Right atrium auricular region (tissue), 2 donors: ENCODE results near the gene TFDP3. TPM values are rescaled to one million over a fixed set of nuclear protein-coding genes. Genes with fewer than 3 reads are reported as not detected.

Experiments used
- DNase-seq: peaks from one replicate; pipeline ENCODE4 v3.0.0-alpha.2; 2019; ENCODE audit warnings: low spot score
- H3K27ac ChIP-seq, 2 donors: fragments of 200-600 bp; sonication (generic); 1 replicate in 1 of 2; 2 replicates in 1 of 2; pipeline ENCODE4 v1.5.1; 2016 to 2019
- H3K27me3 ChIP-seq, 2 donors: fragments of 200-600 bp; sonication (generic); one replicate each; pipeline versions ENCODE4 v1.5.1 to v1.6.0; 2017 to 2019
- H3K36me3 ChIP-seq: fragments of 200-600 bp; sonication (generic); one replicate; pipeline ENCODE4 v1.5.1; 2016
- H3K4me1 ChIP-seq, 2 donors: fragments of 200-600 bp; sonication (generic); one replicate each; pipeline versions ENCODE4 v1.5.1 to v1.6.0; 2017 to 2019
- H3K4me3 ChIP-seq, 2 donors: fragments of 200-600 bp; sonication (generic); 1 replicate in 1 of 2; 2 replicates in 1 of 2; pipeline ENCODE4 v1.5.1; 2017 to 2019; ENCODE audit warnings: mild to moderate bottlenecking in 1 of 2, moderate library complexity in 1 of 2
- H3K9me3 ChIP-seq, 2 donors: fragments of 200-600 bp; sonication (generic); one replicate each; pipeline ENCODE4 v1.5.1; 2019
- CTCF ChIP-seq, 2 donors: fragments of 200-600 bp; sonication (generic); IDR thresholded peaks; one replicate each; pipeline ENCODE4 v1.5.1; 2019; ENCODE audit warnings: antibody characterized with exemption in 2 of 2
- total RNA-seq, 2 donors: library from RNA; depleted of rRNA; stranded (reverse); fragments of >200 nt; gene quantifications; one replicate each; pipeline ENCODE4 v1.1.0, GENCODE V29; 2016

Gene TFDP3, protein sequence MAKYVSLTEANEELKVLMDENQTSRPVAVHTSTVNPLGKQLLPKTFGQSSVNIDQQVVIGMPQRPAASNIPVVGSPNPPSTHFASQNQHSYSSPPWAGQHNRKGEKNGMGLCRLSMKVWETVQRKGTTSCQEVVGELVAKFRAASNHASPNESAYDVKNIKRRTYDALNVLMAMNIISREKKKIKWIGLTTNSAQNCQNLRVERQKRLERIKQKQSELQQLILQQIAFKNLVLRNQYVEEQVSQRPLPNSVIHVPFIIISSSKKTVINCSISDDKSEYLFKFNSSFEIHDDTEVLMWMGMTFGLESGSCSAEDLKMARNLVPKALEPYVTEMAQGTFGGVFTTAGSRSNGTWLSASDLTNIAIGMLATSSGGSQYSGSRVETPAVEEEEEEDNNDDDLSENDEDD
- not detected for total RNA-seq

- Histone ChIP-seq H3K27me3 (no peaks in the 10 kb centered on the region), H3K9me3 (no peaks in the 10 kb centered on the region), H3K27ac (no peak within 1 kb of the TSS), H3K4me3 (no peak within 1 kb of the TSS), H3K4me1 (no peaks in the 10 kb centered on the region), H3K36me3 (no peaks in the 10 kb centered on the region)
- TF ChIP-seq CTCF (IDR thresholded peaks at IDR 0.05), result no peak
- DNase-seq, result no peak
Measured at GRCh38 chrX:133218329-133218728, at the start of gene TFDP3. Gene TFDP3 (minus strand): TSS chrX:133218354. CDS start chrX:133218259, 95 bp downstream.

GRCh38 chrX:133267621-133268020, 49.5 kb upstream of the TFDP3 start:
- Histone ChIP-seq H3K4me1 (no peaks in the 10 kb centered on the region), H3K27ac (no peak overlapping the region), H3K36me3 (no peaks in the 10 kb centered on the region), H3K27me3 (no peaks in the 10 kb centered on the region), H3K9me3 (no peaks in the 10 kb centered on the region), H3K4me3 (no peak overlapping the region)
- no peak for DNase-seq
- TF ChIP-seq CTCF (IDR thresholded peaks at IDR 0.05), result no peak

DNA sequence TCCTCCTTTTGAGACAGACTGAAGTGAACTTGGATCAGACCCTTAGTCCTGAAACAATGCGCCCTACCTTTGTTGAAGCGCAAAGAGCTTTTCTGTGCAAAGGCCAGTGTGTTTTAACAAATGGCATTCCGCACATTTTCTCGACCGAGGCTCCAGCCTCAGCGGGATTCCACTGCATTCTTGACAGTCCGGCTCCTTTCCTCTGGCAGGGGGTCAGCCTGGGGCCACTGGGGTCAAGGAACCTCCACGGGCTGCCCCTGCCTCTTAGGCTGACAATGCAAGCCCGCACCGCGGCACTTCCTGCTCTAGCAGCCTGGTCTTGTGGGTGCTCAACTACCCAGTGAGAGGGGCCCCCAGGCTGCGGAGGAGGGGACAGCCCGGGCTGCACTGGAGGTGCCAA, 47.2 kb upstream of the TFDP3 start:
- Histone ChIP-seq H3K4me1 (no peaks in the 10 kb centered on the region), H3K36me3 (no peaks in the 10 kb centered on the region), H3K27me3 (no peaks in the 10 kb centered on the region), H3K27ac (no peak overlapping the region), H3K4me3 (no peak overlapping the region), H3K9me3 (no peaks in the 10 kb centered on the region)
- TF ChIP-seq CTCF (IDR thresholded peaks at IDR 0.05), result no peak
- no peak for DNase-seq

DNA sequence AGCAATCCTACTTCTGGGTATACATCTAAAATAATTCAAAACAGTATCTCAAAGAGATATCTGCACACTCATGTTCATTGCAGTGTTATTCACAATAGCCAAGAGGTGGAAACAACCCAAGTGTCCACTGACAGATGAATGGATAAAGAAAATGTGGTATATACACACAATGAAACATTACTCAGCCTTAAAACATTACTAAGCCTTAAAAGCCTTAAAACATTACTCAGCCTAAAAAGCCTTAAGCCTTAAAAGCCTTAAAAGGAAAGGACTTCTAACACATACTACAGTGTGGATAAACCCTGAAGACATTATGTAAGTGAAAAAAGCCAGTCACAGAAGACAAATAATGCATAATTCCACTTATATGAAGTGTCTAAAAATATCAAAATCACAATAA, 40.3 kb upstream of the TFDP3 start:
- H3K4me3 ChIP-seq, result no peak overlapping the region
- no peaks in the 10 kb centered on the region for H3K9me3 ChIP-seq
- H3K27ac ChIP-seq, result no peak overlapping the region
- no peak for DNase-seq
- no peak for TF ChIP-seq CTCF (IDR thresholded peaks at IDR 0.05)
- H3K4me1 ChIP-seq, result no peaks in the 10 kb centered on the region
- no peaks in the 10 kb centered on the region for H3K36me3 ChIP-seq
- H3K27me3 ChIP-seq, result no peaks in the 10 kb centered on the region

GRCh38 chrX:133254666-133255065, 36.5 kb upstream of the TFDP3 start:
- Histone ChIP-seq H3K4me1 (no peaks in the 10 kb centered on the region), H3K36me3 (no peaks in the 10 kb centered on the region), H3K9me3 (no peaks in the 10 kb centered on the region), H3K27ac (no peak overlapping the region), H3K27me3 (no peaks in the 10 kb centered on the region), H3K4me3 (no peak overlapping the region)
- no peak for TF ChIP-seq CTCF (IDR thresholded peaks at IDR 0.05)
- DNase-seq, result no peak

- H3K27ac ChIP-seq, result no peak overlapping the region
- no peaks in the 10 kb centered on the region for H3K27me3 ChIP-seq
Measured at GRCh38 chrX:133251204-133251603, 33.0 kb upstream of the TFDP3 start.

More at GRCh38 chrX:133251204-133251603, 33.0 kb upstream of the TFDP3 start:
- TF ChIP-seq CTCF (IDR thresholded peaks at IDR 0.05), result no peak
- no peaks in the 10 kb centered on the region for H3K4me1 ChIP-seq
- no peak overlapping the region for H3K4me3 ChIP-seq
- no peaks in the 10 kb centered on the region for H3K36me3 ChIP-seq
- peaks cover 6 to 23% of the 10 kb centered on the region in 2 donors for H3K9me3 ChIP-seq
- no peak for DNase-seq
